GM12874 (cell line): ENCODE measurements around the gene PRKD1.

Source experiments
- TF ChIP-seq, protein P1 (sequence below): IDR thresholded peaks from 2 replicates; pipeline ENCODE4 v1.5.1; 2011; ENCODE audit warnings: low read depth, mild to moderate bottlenecking, control low read depth, low read length, moderate library complexity; ENCODE audit not compliant: insufficient read depth

Gene PRKD1

DNA sequence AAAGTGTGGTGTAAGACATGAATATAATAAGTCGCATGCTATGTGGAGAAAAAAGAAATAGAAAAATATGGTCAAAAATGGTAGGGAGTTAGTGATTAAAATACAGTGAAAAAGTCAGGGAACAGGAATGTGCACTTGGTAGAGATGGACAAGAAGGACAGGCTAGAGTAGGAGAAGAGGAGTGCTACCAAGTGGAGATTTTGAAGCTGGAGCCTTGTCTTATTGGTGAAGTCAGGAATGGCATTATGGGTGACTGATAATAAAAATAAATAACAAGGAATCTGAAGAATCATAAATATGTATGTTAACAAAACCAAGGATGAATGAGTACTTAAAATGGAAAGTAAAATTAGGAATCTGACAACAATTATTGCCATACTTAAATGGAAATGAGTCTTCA is 204.8 kb downstream of the PRKD1 start:
- TF ChIP-seq, protein P1, sequence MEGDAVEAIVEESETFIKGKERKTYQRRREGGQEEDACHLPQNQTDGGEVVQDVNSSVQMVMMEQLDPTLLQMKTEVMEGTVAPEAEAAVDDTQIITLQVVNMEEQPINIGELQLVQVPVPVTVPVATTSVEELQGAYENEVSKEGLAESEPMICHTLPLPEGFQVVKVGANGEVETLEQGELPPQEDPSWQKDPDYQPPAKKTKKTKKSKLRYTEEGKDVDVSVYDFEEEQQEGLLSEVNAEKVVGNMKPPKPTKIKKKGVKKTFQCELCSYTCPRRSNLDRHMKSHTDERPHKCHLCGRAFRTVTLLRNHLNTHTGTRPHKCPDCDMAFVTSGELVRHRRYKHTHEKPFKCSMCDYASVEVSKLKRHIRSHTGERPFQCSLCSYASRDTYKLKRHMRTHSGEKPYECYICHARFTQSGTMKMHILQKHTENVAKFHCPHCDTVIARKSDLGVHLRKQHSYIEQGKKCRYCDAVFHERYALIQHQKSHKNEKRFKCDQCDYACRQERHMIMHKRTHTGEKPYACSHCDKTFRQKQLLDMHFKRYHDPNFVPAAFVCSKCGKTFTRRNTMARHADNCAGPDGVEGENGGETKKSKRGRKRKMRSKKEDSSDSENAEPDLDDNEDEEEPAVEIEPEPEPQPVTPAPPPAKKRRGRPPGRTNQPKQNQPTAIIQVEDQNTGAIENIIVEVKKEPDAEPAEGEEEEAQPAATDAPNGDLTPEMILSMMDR, result no peak

DNA sequence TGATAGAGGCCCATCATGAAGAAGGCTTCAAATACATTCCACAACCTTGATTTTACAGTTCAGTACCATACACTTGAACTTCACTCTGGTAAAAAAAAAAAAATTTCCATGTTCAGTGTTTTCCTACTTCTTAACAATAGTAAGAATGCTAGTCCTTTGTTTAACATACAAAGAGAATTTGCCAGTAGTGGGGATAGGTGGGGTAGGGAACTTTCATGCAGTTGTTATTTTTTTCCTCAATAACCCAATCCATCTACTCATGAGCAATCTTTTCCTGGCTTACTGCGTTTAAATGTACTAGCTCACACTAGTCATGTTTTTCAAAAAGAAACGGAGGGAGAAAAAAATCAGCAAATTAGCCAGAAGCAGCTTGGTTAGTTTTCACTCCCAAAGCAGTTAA is 206.1 kb downstream of the PRKD1 start:
- TF ChIP-seq, protein P1, result no peak

DNA sequence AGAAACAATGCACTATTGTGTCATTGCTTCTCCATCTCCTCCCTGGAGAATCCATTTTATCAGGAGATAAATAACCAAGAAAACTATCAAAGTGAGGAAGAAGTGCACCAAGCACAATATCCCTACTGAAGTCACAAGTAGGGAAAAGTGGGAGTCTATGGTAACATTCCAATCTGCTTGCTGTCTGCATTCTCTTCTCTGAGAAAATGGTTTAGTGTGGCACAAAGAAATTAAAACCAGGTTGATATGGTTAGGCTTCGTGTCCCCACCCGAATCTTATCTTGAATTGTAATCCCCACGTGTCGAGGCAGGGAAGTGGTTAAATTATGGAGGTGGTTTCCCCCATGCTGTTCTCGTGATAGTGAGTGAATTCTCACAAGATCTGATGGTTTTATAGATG is 209.7 kb downstream of the PRKD1 start:
- TF ChIP-seq, protein P1, result no peak

DNA sequence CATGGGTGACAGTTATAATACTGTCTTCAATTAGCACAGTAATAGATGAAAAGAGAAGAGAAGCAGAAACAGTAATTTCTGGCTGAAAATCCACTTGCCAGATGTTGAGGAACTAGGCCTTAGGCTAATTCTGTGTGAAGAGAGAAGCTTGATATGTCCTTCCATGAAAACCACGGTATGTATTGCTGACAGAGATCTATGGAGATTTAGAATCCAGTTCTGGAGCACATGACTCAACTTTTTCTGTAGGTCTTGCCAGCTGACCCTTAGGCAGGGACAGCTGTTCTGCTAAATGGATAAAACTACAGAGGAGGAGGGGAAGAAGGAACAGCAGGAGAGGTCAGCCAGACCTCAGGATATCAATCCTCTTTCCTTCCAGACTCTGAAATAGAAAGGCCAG is 211.5 kb downstream of the PRKD1 start:
- TF ChIP-seq, protein P1, result no peak

DNA sequence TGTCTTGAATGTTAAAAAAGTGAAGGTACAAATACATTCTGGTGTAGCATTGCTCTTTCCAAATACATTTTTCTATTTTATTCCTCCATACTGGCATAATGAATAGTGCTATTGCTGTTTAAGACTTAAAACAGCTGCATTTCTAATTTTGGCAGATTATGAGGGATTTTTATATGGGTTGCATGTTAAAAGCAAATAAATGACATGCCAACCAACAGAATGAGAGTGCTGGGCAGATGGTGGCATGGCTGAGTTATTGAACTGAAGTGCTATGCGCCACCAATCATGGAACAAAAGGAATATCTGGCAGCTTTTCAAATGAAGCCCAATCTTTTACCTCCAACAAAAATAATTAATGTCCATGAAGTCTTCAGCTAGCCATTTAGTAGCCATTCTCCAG is 215.0 kb downstream of the PRKD1 start:
- TF ChIP-seq, protein P1, result no peak

DNA sequence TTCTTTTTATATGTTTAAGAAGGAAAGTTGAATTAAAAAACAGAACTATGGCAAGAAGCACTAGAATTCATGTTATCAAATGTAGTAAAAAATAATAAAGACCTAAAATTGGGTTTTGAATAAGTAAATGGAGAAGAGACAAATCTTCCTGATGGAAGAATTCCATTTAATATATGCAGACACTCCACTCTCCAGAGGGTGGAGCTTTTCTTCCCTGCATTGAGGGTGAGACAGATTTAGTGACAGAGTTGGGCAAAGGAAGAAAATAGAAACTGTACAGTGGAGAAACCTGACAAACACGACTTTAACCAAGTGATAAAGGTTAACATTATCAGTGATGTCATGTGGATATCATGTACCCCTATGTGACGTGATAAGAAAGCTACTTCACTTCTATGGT is 217.6 kb downstream of the PRKD1 start:
- TF ChIP-seq, protein P1, result no peak

DNA sequence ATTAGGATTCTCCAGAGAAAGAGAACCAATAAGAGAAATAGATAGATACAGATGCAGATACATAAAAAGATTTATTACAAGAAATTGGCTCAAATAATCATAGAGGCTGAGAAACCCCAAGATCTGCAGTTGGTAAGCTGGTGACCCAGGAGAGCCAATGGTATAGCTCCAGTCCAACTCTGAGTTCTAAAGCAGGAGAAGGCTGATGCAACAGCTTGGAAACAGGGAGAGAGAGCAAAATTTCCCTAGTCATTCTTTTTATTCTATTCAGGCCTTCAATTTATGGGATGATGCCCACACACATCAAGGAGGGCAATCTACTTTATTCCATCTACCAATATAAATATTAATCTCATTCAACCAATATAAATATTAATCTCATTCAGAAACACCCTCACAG is 218.2 kb downstream of the PRKD1 start:
- TF ChIP-seq, protein P1, result no peak

DNA sequence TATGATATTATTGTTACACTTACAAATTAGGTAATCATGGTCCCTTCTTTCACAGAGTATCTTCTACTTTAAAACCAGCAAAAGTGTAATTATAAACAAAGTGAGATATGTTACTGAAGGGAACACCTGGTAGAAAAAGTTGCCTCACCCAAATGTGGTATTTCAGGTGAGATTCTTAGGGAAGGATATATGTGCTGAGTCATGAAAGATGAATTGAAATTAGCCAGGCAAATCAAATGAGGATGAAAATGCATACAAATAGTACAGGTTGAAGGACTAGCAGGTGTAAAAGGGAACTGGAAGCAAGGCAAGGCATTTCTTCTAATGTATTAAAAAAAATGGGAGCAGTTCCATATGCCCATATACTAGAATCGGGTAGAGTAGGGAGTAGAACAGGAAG is 220.9 kb downstream of the PRKD1 start:
- TF ChIP-seq, protein P1, result no peak
